Activated T-helper 1 cell treated with anti-CD3 and anti-CD28 coated beads, Interleukin-12 subunit alpha, Interleukin-12 subunit beta, Interleukin-2, Interleukin-4 antibody, amounts not matched to agents 30 ng/mL and 10 ng/mL and 1 ng/mL, durations not matched to agents 14 hours and 24 hours and 36 hours (primary cell): ENCODE measurements around the gene ILK. TPM values are rescaled to one million over a fixed set of nuclear protein-coding genes. Genes with fewer than 3 reads are reported as not detected.

Experiments
- DNase-seq: peaks from one replicate; pipeline ENCODE4 v3.0.0; 2021; ENCODE audit warnings: low spot score
- H3K27ac Mint-ChIP-seq: one replicate; pipeline ENCODE4 v1.8.0; 2021; ENCODE audit warnings: mild to moderate bottlenecking, mixed read lengths
- H3K27me3 Mint-ChIP-seq: one replicate; pipeline ENCODE4 v1.8.0; 2022; ENCODE audit warnings: mild to moderate bottlenecking, moderate library complexity, mixed read lengths; ENCODE audit not compliant: insufficient read depth
- H3K36me3 Mint-ChIP-seq: one replicate; pipeline ENCODE4 v1.8.0; 2021; ENCODE audit warnings: low read depth, mixed read lengths
- H3K4me1 Mint-ChIP-seq: one replicate; pipeline ENCODE4 v1.8.0; 2021; ENCODE audit warnings: low read depth, mixed read lengths
- H3K4me3 Mint-ChIP-seq: one replicate; pipeline ENCODE4 v1.8.0; 2021; ENCODE audit warnings: mild to moderate bottlenecking, moderate library complexity, mixed read lengths
- H3K9me3 Mint-ChIP-seq: one replicate; pipeline ENCODE4 v1.8.0; 2021; ENCODE audit warnings: mixed read lengths
- intact Hi-C: fragments of 100-400 bp; cut with micrococcal nuclease; formaldehyde crosslinking; loops from one replicate; pipeline ENCODE4 v1.15.1; 2024
- total RNA-seq: library from RNA; stranded (reverse); gene quantifications from 2 replicates; pipeline ENCODE4 v1.2.3, GENCODE V29; 2022

ILK gene
- total RNA-seq, 1 donor from 2014 or later: 97.5 TPM

GRCh38 chr11:6604081-6604626 is 580 bp downstream of the ILK start:
- intact Hi-C loops: loop anchor here (1.0 to 10.0 kb wide), 2 partner anchors 64 to 1381 kb away; partner anchors contain the start of gene EIF3F
- no peak overlapping the region for H3K27ac Mint-ChIP-seq

GRCh38 chr11:6604790-6605189 is 1.2 kb downstream of the ILK start:
- Mint-ChIP-seq H3K36me3 (peaks cover 31% of the 10 kb centered on the region), H3K27ac (no peak overlapping the region), H3K4me1 (peaks cover 30% of the 10 kb centered on the region), H3K27me3 (no peaks in the 10 kb centered on the region), H3K4me3 (no peak overlapping the region), H3K9me3 (no peaks in the 10 kb centered on the region)
- intact Hi-C loops: loop anchor here (1.0 to 10.0 kb wide), 2 partner anchors 64 to 1380 kb away; partner anchors contain the start of gene EIF3F
- DNase-seq: no peak

More at GRCh38 chr11:6604081-6604626, 580 bp downstream of the ILK start:
- Mint-ChIP-seq H3K4me3 (no peak overlapping the region), H3K36me3 (peaks cover 32% of the 10 kb centered on the region), H3K4me1 (peaks cover 26% of the 10 kb centered on the region), H3K9me3 (no peaks in the 10 kb centered on the region), H3K27me3 (no peaks in the 10 kb centered on the region)
- peak; percentile 40 for DNase-seq

GRCh38 chr11:6606471-6607189 is 3.1 kb downstream of the ILK start:
- H3K36me3 Mint-ChIP-seq: peaks cover 38% of the 10 kb centered on the region
- peaks cover 46% of the 10 kb centered on the region for H3K4me1 Mint-ChIP-seq
- H3K27me3 Mint-ChIP-seq: no peaks in the 10 kb centered on the region
- H3K9me3 Mint-ChIP-seq: no peaks in the 10 kb centered on the region
- intact Hi-C loops: loop anchor here (1.0 to 10.0 kb wide), 6 partner anchors 13 to 1378 kb away; partner anchors contain the start of genes CAVIN3, EIF3F and TPP1
- peak; percentile 58 for DNase-seq
- peak overlapping the region; percentile 84 for H3K27ac Mint-ChIP-seq
- H3K4me3 Mint-ChIP-seq: no peak overlapping the region

GRCh38 chr11:6607190-6607795 is 3.7 kb downstream of the ILK start:
- H3K36me3 Mint-ChIP-seq: peaks cover 34% of the 10 kb centered on the region
- intact Hi-C loops: loop anchor here (1.0 to 10.0 kb wide), 6 partner anchors 12 to 1378 kb away; partner anchors contain the start of genes CAVIN3, EIF3F and TPP1
- DNase-seq: no peak
- H3K9me3 Mint-ChIP-seq: no peaks in the 10 kb centered on the region
- no peaks in the 10 kb centered on the region for H3K27me3 Mint-ChIP-seq
- peak overlapping the region; percentile 56 for H3K4me3 Mint-ChIP-seq
- H3K27ac Mint-ChIP-seq: peak overlapping the region; percentile 86
- peaks cover 46% of the 10 kb centered on the region for H3K4me1 Mint-ChIP-seq

- H3K4me3 Mint-ChIP-seq: no peak overlapping the region
- H3K36me3 Mint-ChIP-seq: peaks cover 34% of the 10 kb centered on the region
- intact Hi-C loops: loop anchor here (10.0 kb wide), 1 partner anchor 1377 kb away; the partner anchor contains the start of gene EIF3F
- no peak overlapping the region for H3K27ac Mint-ChIP-seq
- H3K9me3 Mint-ChIP-seq: no peaks in the 10 kb centered on the region
- H3K4me1 Mint-ChIP-seq: peaks cover 46% of the 10 kb centered on the region
- no peaks in the 10 kb centered on the region for H3K27me3 Mint-ChIP-seq
- DNase-seq: no peak
Measured at GRCh38 chr11:6608011-6608410, 4.4 kb downstream of the ILK start.

- no peak overlapping the region for H3K4me3 Mint-ChIP-seq
Measured at GRCh38 chr11:6608726-6609501, 5.3 kb downstream of the ILK start.

GRCh38 chr11:6609502-6610015 is 6.0 kb downstream of the ILK start:
- peak overlapping the region; percentile 93 for H3K4me3 Mint-ChIP-seq
- no peaks in the 10 kb centered on the region for H3K27me3 Mint-ChIP-seq
- H3K9me3 Mint-ChIP-seq: no peaks in the 10 kb centered on the region
- peak overlapping the region; percentile 33 for H3K27ac Mint-ChIP-seq
- H3K4me1 Mint-ChIP-seq: peaks cover 46% of the 10 kb centered on the region
- peaks cover 34% of the 10 kb centered on the region for H3K36me3 Mint-ChIP-seq
- intact Hi-C loops: loop anchor here (10.0 kb wide), 2 partner anchors 925 to 1375 kb away; partner anchors contain the start of genes EIF3F, TRIM22 and TRIM5
- DNase-seq: no peak

More at GRCh38 chr11:6608726-6609501, 5.3 kb downstream of the ILK start:
- H3K36me3 Mint-ChIP-seq: peaks cover 34% of the 10 kb centered on the region
- H3K27me3 Mint-ChIP-seq: no peaks in the 10 kb centered on the region
- no peak for DNase-seq
- H3K4me1 Mint-ChIP-seq: peaks cover 46% of the 10 kb centered on the region
- no peak overlapping the region for H3K27ac Mint-ChIP-seq
- intact Hi-C loops: loop anchor here (10.0 kb wide), 1 partner anchor 1376 kb away; the partner anchor contains the start of gene EIF3F
- H3K9me3 Mint-ChIP-seq: no peaks in the 10 kb centered on the region

- Mint-ChIP-seq H3K4me1 (peaks cover 46% of the 10 kb centered on the region), H3K27me3 (no peaks in the 10 kb centered on the region), H3K36me3 (peaks cover 40% of the 10 kb centered on the region), H3K27ac (peak overlapping the region; percentile 87), H3K9me3 (no peaks in the 10 kb centered on the region), H3K4me3 (peak overlapping the region; percentile 93)
- intact Hi-C loops: loop anchor here (10.0 kb wide), 1 partner anchor 926 kb away; the partner anchor contains the start of genes TRIM22 and TRIM5
- no peak for DNase-seq
Measured at GRCh38 chr11:6610591-6610990, 7.0 kb downstream of the ILK start.

GRCh38 chr11:6611092-6611962 is 7.8 kb downstream of the ILK start:
- peak overlapping the region; percentile 87 for H3K27ac Mint-ChIP-seq
- peak overlapping the region; percentile 93 for H3K4me3 Mint-ChIP-seq
- no peak for DNase-seq
- intact Hi-C loops: loop anchor here (1.0 to 10.0 kb wide), 2 partner anchors 8 to 927 kb away; partner anchors contain the start of genes TPP1, TRIM22 and TRIM5
- H3K4me1 Mint-ChIP-seq: peaks cover 40% of the 10 kb centered on the region
- H3K36me3 Mint-ChIP-seq: peaks cover 41% of the 10 kb centered on the region
- no peaks in the 10 kb centered on the region for H3K27me3 Mint-ChIP-seq
- no peaks in the 10 kb centered on the region for H3K9me3 Mint-ChIP-seq

GRCh38 chr11:6611963-6612212 is 8.3 kb downstream of the ILK start:
- no peak overlapping the region for H3K27ac Mint-ChIP-seq
- peak overlapping the region; percentile 93 for H3K4me3 Mint-ChIP-seq
- intact Hi-C loops: loop anchor here (1.0 to 10.0 kb wide), 7 partner anchors 7 to 927 kb away; partner anchors contain the start of genes ARFIP2, FHIP1B, ILK and MRPL17

GRCh38 chr11:6612213-6613041 is 8.9 kb downstream of the ILK start, which contains the start of gene TAF10:
TSS of gene TAF10 (minus strand) at chr11:6612216. CDS start at chr11:6612189, 27 bp downstream.
- intact Hi-C loops: loop anchor here (1.0 to 10.0 kb wide), 6 partner anchors 9 to 928 kb away; partner anchors contain the start of genes ARFIP2, FHIP1B, ILK and MRPL17
- Mint-ChIP-seq H3K27me3 (no peaks in the 10 kb centered on the region), H3K4me3 (peak within 1 kb of the TSS; percentile 93), H3K4me1 (peaks cover 29% of the 10 kb centered on the region), H3K36me3 (peaks cover 38% of the 10 kb centered on the region), H3K9me3 (no peaks in the 10 kb centered on the region), H3K27ac (peak within 1 kb of the TSS; percentile 87)
- peak; percentile 95 for DNase-seq

More at GRCh38 chr11:6611963-6612212, 8.3 kb downstream of the ILK start:
- Mint-ChIP-seq H3K27me3 (no peaks in the 10 kb centered on the region), H3K4me1 (peaks cover 34% of the 10 kb centered on the region), H3K9me3 (no peaks in the 10 kb centered on the region), H3K36me3 (peaks cover 40% of the 10 kb centered on the region)
- no peak for DNase-seq
